H1 (cell line): ENCODE measurements around the gene MYO15A. TPM values are rescaled to one million over a fixed set of nuclear protein-coding genes. Genes with fewer than 3 reads are reported as not detected.

Experiments used
- EGR1 ChIP-seq: IDR thresholded peaks from 2 replicates; pipeline ENCODE4 v1.6.1; 2011; ENCODE audit warnings: low read depth, low read length, borderline replicate concordance
- FOSL1 ChIP-seq: IDR thresholded peaks from 2 replicates; pipeline ENCODE4 v1.6.1; 2011; ENCODE audit warnings: mild to moderate bottlenecking, low read depth, low read length, moderate library complexity; ENCODE audit not compliant: insufficient read depth
- GTF2F1 ChIP-seq: IDR thresholded peaks from 2 replicates; pipeline ENCODE4 v1.6.1; 2012; ENCODE audit warnings: low read depth, low read length, improper control_type of control experiment, borderline replicate concordance
- KDM1A ChIP-seq: fragments of 200-600, 300-600 bp; sonication (generic); IDR thresholded peaks from 2 replicates; pipeline ENCODE4 v1.7.1; 2016; ENCODE audit warnings: mild to moderate bottlenecking, low read length, borderline replicate concordance
- TCF12 ChIP-seq: IDR thresholded peaks from 2 replicates; pipeline ENCODE4 v1.6.1; 2011; ENCODE audit warnings: low read depth, mild to moderate bottlenecking, low read length
- ZNF274 ChIP-seq: IDR thresholded peaks from 2 replicates; pipeline ENCODE4 v1.7.0; 2012; ENCODE audit warnings: low read length, borderline replicate concordance; ENCODE audit errors: extremely low read depth
- polyA plus RNA-seq, 7 experiments: library from polyadenylated mRNA; depleted of rRNA in 3 of 7; stranded (reverse) in 5 of 7; unstranded in 2 of 7; fragments of >200 nt in 5 of 7; fragments of 200-250 nt in 2 of 7; gene quantifications; 1 replicate in 5 of 7; 2 replicates in 1 of 7; 4 replicates in 1 of 7; pipeline versions ENCODE4 v1.2.1 to v1.2.3, GENCODE V29; 2011 to 2013; ENCODE audit warnings: missing spikeins in 2 of 7, mixed read lengths in 2 of 7
- total RNA-seq: library from RNA; stranded (reverse); fragmentation: NEBNext Ultra II Directional; extraction: Animal tissue kit (Norgen Biotek cat#: 25700); gene quantifications from 2 replicates; pipeline ENCODE4 v1.2.1, GENCODE V29; 2021

The MYO15A gene
- total and polyA plus RNA-seq, 2 of the 8 experiments (the other 6 are each of a cell fraction or from before 2014, with no cell fraction given) = 1.6 to 4.2 TPM

GRCh38 chr17:18177722-18178121 is 69.2 kb downstream of the MYO15A start (continued):
- no peak for TF ChIP-seq KDM1A
- TF ChIP-seq GTF2F1 = no peak
- TF ChIP-seq EGR1 = no peak
- TF ChIP-seq FOSL1 = no peak
- no peak for TF ChIP-seq TCF12
- no peak for TF ChIP-seq ZNF274
